Endodermal cell (in vitro differentiated cells): ENCODE results near the gene NEB. TPM values are rescaled to one million over a fixed set of nuclear protein-coding genes. Genes with fewer than 3 reads are reported as not detected.

Experiments used
- DNase-seq: peaks from one replicate; pipeline ENCODE4 v3.0.0-alpha.2; 2017
- H3K27ac ChIP-seq: 2 replicates; pipeline ENCODE4 v1.5.1; 2013; ENCODE audit warnings: mild to moderate bottlenecking, low read depth, low read length, moderate library complexity
- H3K27me3 ChIP-seq: 2 replicates; pipeline ENCODE4 v1.6.1; 2013; ENCODE audit warnings: mild to moderate bottlenecking, low read length, moderate library complexity; ENCODE audit not compliant: insufficient read depth, control insufficient read depth, poor library complexity, severe bottlenecking
- H3K36me3 ChIP-seq: 2 replicates; pipeline ENCODE4 v1.7.0; 2013; ENCODE audit warnings: mild to moderate bottlenecking, low read length, moderate library complexity; ENCODE audit not compliant: control insufficient read depth, insufficient read depth
- H3K4me1 ChIP-seq: one replicate; pipeline ENCODE4 v1.7.0; 2013; ENCODE audit warnings: low read length; ENCODE audit not compliant: control insufficient read depth, insufficient read depth
- H3K4me3 ChIP-seq: 2 replicates; pipeline ENCODE4 v1.5.1; 2013; ENCODE audit warnings: mild to moderate bottlenecking, low read length, moderate library complexity
- H3K9ac ChIP-seq: 2 replicates; pipeline ENCODE4 v1.6.1; 2013; ENCODE audit warnings: mild to moderate bottlenecking, low read length, moderate library complexity; ENCODE audit not compliant: poor library complexity, severe bottlenecking; ENCODE audit errors: extremely low read depth
- H3K9me3 ChIP-seq: 2 replicates; pipeline ENCODE4 v1.6.1; 2013; ENCODE audit warnings: mild to moderate bottlenecking, low read length, moderate library complexity; ENCODE audit not compliant: control insufficient read depth
- H3K27ac Mint-ChIP-seq: 2 replicates; pipeline ENCODE4 v1.8.0; 2020; ENCODE audit warnings: mixed read lengths
- H3K27me3 Mint-ChIP-seq: 2 replicates; pipeline ENCODE4 v1.8.0; 2021; ENCODE audit warnings: mild to moderate bottlenecking, mixed read lengths; ENCODE audit not compliant: insufficient read depth
- H3K36me3 Mint-ChIP-seq: 2 replicates; pipeline ENCODE4 v1.8.0; 2020; ENCODE audit warnings: low read depth, mixed read lengths
- H3K4me1 Mint-ChIP-seq: 2 replicates; pipeline ENCODE4 v1.8.0; 2020; ENCODE audit warnings: mixed read lengths
- H3K4me3 Mint-ChIP-seq: 2 replicates; pipeline ENCODE4 v1.8.0; 2020; ENCODE audit warnings: mild to moderate bottlenecking, moderate library complexity, mixed read lengths
- H3K9me3 Mint-ChIP-seq: 2 replicates; pipeline ENCODE4 v1.8.0; 2020; ENCODE audit warnings: mild to moderate bottlenecking, mixed read lengths
- CTCF ChIP-seq: fragments of 200-600 bp; sonication (generic); conservative IDR thresholded peaks from 2 replicates; pipeline ENCODE4 v1.5.0; 2021; ENCODE audit warnings: antibody characterized with exemption, mild to moderate bottlenecking
- WGBS, 2 experiments: methylation state at CpG; one replicate each; pipeline versions ENCODE4 v1.1.5 to v1.1.7; 2013; ENCODE audit warnings: missing lambda C conversion rate in 2 of 2, mixed read lengths in 1 of 2; ENCODE audit not compliant: insufficient coverage in 1 of 2, insufficient read length in 1 of 2; 5-methylcytosine and 5-hydroxymethylcytosine counted together
- total RNA-seq, 2 donors: library from RNA; stranded (reverse); fragmentation: NEBNext Ultra II Directional in 1 of 2; extraction: Animal tissue kit (Norgen Biotek cat#: 25700) in 1 of 2; gene quantifications; 2 replicates in 1 of 2; 3 replicates in 1 of 2; pipeline ENCODE4 v1.2.1, GENCODE V29; 2021

The NEB gene
- total RNA-seq, 2 donors from 2014 or later, result 4.4 to 5.4 TPM

- DNase-seq, result no peak
- Histone ChIP-seq H3K27ac (no peak overlapping the region), H3K9ac (no peak overlapping the region), H3K27me3 (no peaks in the 10 kb centered on the region), H3K4me1 (peaks cover 11% of the 10 kb centered on the region), H3K9me3 (no peaks in the 10 kb centered on the region), H3K36me3 (peaks cover 7% of the 10 kb centered on the region), H3K4me3 (no peak overlapping the region)
- TF ChIP-seq CTCF, result no peak
- Mint-ChIP-seq H3K36me3 (peaks cover 7% of the 10 kb centered on the region), H3K9me3 (no peaks in the 10 kb centered on the region), H3K4me1 (peaks cover 9% of the 10 kb centered on the region), H3K4me3 (no peak overlapping the region), H3K27ac (no peak overlapping the region), H3K27me3 (no peaks in the 10 kb centered on the region)
- WGBS, 2 experiments, result 98% methylated on average over 9 of the region's 9 CpGs; no CpG with 5 or more reads in 1 of the 2 experiments
Observed at GRCh38 chr2:151490276-151490675, 244.0 kb downstream of the NEB start.

- no peak for DNase-seq
- Histone ChIP-seq H3K27ac (no peak overlapping the region), H3K4me1 (no peaks in the 10 kb centered on the region), H3K9me3 (no peaks in the 10 kb centered on the region), H3K9ac (no peak overlapping the region), H3K36me3 (peaks cover 29% of the 10 kb centered on the region), H3K4me3 (no peak overlapping the region), H3K27me3 (no peaks in the 10 kb centered on the region)
- Mint-ChIP-seq H3K27me3 (no peaks in the 10 kb centered on the region), H3K36me3 (peaks cover 21% of the 10 kb centered on the region), H3K4me1 (peaks cover 4% of the 10 kb centered on the region), H3K9me3 (no peaks in the 10 kb centered on the region), H3K4me3 (no peak overlapping the region), H3K27ac (no peak overlapping the region)
- 90% methylated on average over 1 of the region's 1 CpG; no CpG with 5 or more reads in 1 of the 2 experiments for WGBS, 2 experiments
- no peak for TF ChIP-seq CTCF
Observed at GRCh38 chr2:151486053-151486452, 248.2 kb downstream of the NEB start.

GRCh38 chr2:151484100-151484499, 250.2 kb downstream of the NEB start:
- Mint-ChIP-seq H3K27me3 (no peaks in the 10 kb centered on the region), H3K9me3 (no peaks in the 10 kb centered on the region), H3K27ac (no peak overlapping the region), H3K4me3 (no peak overlapping the region), H3K4me1 (peaks cover 4% of the 10 kb centered on the region), H3K36me3 (peaks cover 28% of the 10 kb centered on the region)
- H3K36me3 ChIP-seq, result peaks cover 38% of the 10 kb centered on the region
- H3K4me3 ChIP-seq, result no peak overlapping the region
- 94 to 96% methylated on average over 4 of the region's 4 CpGs for WGBS, 2 experiments
- no peaks in the 10 kb centered on the region for H3K27me3 ChIP-seq
- H3K27ac ChIP-seq, result no peak overlapping the region
- DNase-seq, result no peak
- H3K9ac ChIP-seq, result no peak overlapping the region
- H3K9me3 ChIP-seq, result no peaks in the 10 kb centered on the region
- no peak for TF ChIP-seq CTCF
- H3K4me1 ChIP-seq, result no peaks in the 10 kb centered on the region
